GM12892 (cell line): ENCODE measurements around the gene SPDYE16.
"Not testable (repeated sequence)": the region's sequence is repeated elsewhere in the genome, so short reads cannot be mapped to it uniquely, and the experiment has no call there.

Experiments used
- POLR2A ChIP-seq: IDR thresholded peaks from 2 replicates; pipeline ENCODE4 v1.6.1; 2011; ENCODE audit warnings: low read depth, low read length, control low read depth
- POLR2AphosphoS5 ChIP-seq: IDR thresholded peaks from 2 replicates; pipeline ENCODE4 v1.6.1; 2011; ENCODE audit warnings: low read depth, low read length, control low read depth
- TAF1 ChIP-seq: IDR thresholded peaks from 2 replicates; pipeline ENCODE4 v1.6.1; 2011; ENCODE audit warnings: low read depth, mild to moderate bottlenecking, control low read depth, low read length, borderline replicate concordance

- TF ChIP-seq POLR2A, POLR2AphosphoS5, TAF1: not testable (repeated sequence)
Measured at GRCh38 chr7:76499924-76500241, 43.2 kb downstream of the SPDYE16 start.
